Smooth muscle cell (in vitro differentiated cells): Measurements from ENCODE around the gene NEK11. TPM values are rescaled to one million over a fixed set of nuclear protein-coding genes. Genes with fewer than 3 reads are reported as not detected.

Experiments
- DNase-seq: peaks from one replicate; lab custom pipeline; 2025; ENCODE audit not compliant: unreplicated experiment; lab: John Stamatoyannopoulos, UW
- H2AFZ ChIP-seq: fragments of 200-600 bp; sonication (generic); 2 replicates; pipeline ENCODE4 v1.6.0; 2016; ENCODE audit warnings: antibody characterized with exemption, low read depth, mild to moderate bottlenecking
- H3F3A ChIP-seq: fragments of 200-600 bp; sonication (generic); 2 replicates; pipeline ENCODE4 v1.6.0; 2017; ENCODE audit warnings: antibody characterized with exemption, low read depth
- H3K27ac ChIP-seq: fragments of 200-600 bp; sonication (generic); 2 replicates; pipeline ENCODE4 v1.5.1; 2016; ENCODE audit warnings: low read depth, mild to moderate bottlenecking
- H3K27me3 ChIP-seq: fragments of 200-600 bp; sonication (generic); 2 replicates; pipeline ENCODE4 v1.6.1; 2016; ENCODE audit warnings: low read depth, mild to moderate bottlenecking
- H3K36me3 ChIP-seq: fragments of 200-600 bp; sonication (generic); 2 replicates; pipeline ENCODE4 v1.5.1; 2016; ENCODE audit warnings: low read depth
- H3K4me1 ChIP-seq: fragments of 200-600 bp; sonication (generic); 2 replicates; pipeline ENCODE4 v1.5.1; 2016; ENCODE audit warnings: low read depth
- H3K4me2 ChIP-seq: fragments of 200-600 bp; sonication (generic); 2 replicates; pipeline ENCODE4 v1.6.0; 2016; ENCODE audit warnings: mild to moderate bottlenecking
- H3K4me3 ChIP-seq: fragments of 200-600 bp; sonication (generic); 2 replicates; pipeline ENCODE4 v1.5.1; 2016; ENCODE audit warnings: mild to moderate bottlenecking
- H3K79me2 ChIP-seq: fragments of 200-600 bp; sonication (generic); 2 replicates; pipeline ENCODE4 v1.6.0; 2016; ENCODE audit warnings: low read depth, mild to moderate bottlenecking
- H3K9ac ChIP-seq: fragments of 200-600 bp; sonication (generic); 2 replicates; pipeline ENCODE4 v1.6.0; 2016; ENCODE audit warnings: low read depth
- H3K9me3 ChIP-seq: fragments of 200-600 bp; sonication (generic); replicated peaks from 2 replicates; pipeline ENCODE4 v1.5.1; 2016; ENCODE audit warnings: low read depth
- H4K20me1 ChIP-seq: fragments of 200-600 bp; sonication (generic); 2 replicates; pipeline ENCODE4 v1.6.0; 2016; ENCODE audit warnings: low read depth
- CTCF ChIP-seq: fragments of 200-600 bp; sonication (generic); IDR thresholded peaks from 2 replicates; pipeline ENCODE4 v1.5.1; 2017; ENCODE audit warnings: borderline replicate concordance, mild to moderate bottlenecking, antibody characterized with exemption; ENCODE audit not compliant: insufficient read depth, poor library complexity, severe bottlenecking
- WGBS: methylation state at CpG from one replicate; pipeline ENCODE4 v1.1.7; 2016; ENCODE audit warnings: low lambda C conversion rate; 5-methylcytosine and 5-hydroxymethylcytosine counted together
- polyA plus RNA-seq: library from polyadenylated mRNA; unstranded; fragments of >200 nt; fragmentation: Nextera tagmentation; extraction: Ambion mirVana; gene quantifications from 2 replicates; pipeline ENCODE4 v1.2.1, GENCODE V29; 2016
- total RNA-seq: library from RNA; depleted of rRNA; stranded (reverse); fragments of >200 nt; gene quantifications from 2 replicates; pipeline ENCODE4 v1.2.3, GENCODE V29; 2014

Gene NEK11
- total and polyA plus RNA-seq, 2 experiments from 2014 or later = 3.0 to 3.3 TPM

GRCh38 chr3:131260525-131260924 is 233.8 kb downstream of the NEK11 start:
- Histone ChIP-seq H3K36me3 (no peaks in the 10 kb centered on the region), H3K27me3 (no peaks in the 10 kb centered on the region), H3K9me3 (no peaks in the 10 kb centered on the region), H3K79me2 (no peaks in the 10 kb centered on the region), H3K4me2 (no peak overlapping the region), H2AFZ (no peak overlapping the region), H3K27ac (no peak overlapping the region), H4K20me1 (no peaks in the 10 kb centered on the region), H3K4me1 (no peaks in the 10 kb centered on the region), H3F3A (no peaks in the 10 kb centered on the region), H3K9ac (no peak overlapping the region), H3K4me3 (no peak overlapping the region)
- WGBS = 88% methylated on average over 3 of the region's 3 CpGs
- DNase-seq = no peak
- TF ChIP-seq CTCF = no peak

GRCh38 chr3:131261104-131261503 is 234.4 kb downstream of the NEK11 start:
- H3K36me3 ChIP-seq = no peaks in the 10 kb centered on the region
- H3K4me1 ChIP-seq = no peaks in the 10 kb centered on the region
- no peak overlapping the region for H3K4me3 ChIP-seq
- TF ChIP-seq CTCF = no peak
- no peaks in the 10 kb centered on the region for H3K9me3 ChIP-seq
- no peaks in the 10 kb centered on the region for H4K20me1 ChIP-seq
- no peaks in the 10 kb centered on the region for H3F3A ChIP-seq
- H2AFZ ChIP-seq = no peak overlapping the region
- H3K9ac ChIP-seq = no peak overlapping the region
- 97% methylated on average over 1 of the region's 1 CpG for WGBS
- no peak for DNase-seq
- no peak overlapping the region for H3K27ac ChIP-seq
- H3K27me3 ChIP-seq = no peaks in the 10 kb centered on the region
- no peaks in the 10 kb centered on the region for H3K79me2 ChIP-seq
- H3K4me2 ChIP-seq = no peak overlapping the region

GRCh38 chr3:131275556-131275955 is 248.9 kb downstream of the NEK11 start:
- no peak overlapping the region for H3K27ac ChIP-seq
- H3K4me3 ChIP-seq = no peak overlapping the region
- no peak for TF ChIP-seq CTCF
- H3F3A ChIP-seq = no peaks in the 10 kb centered on the region
- H3K4me2 ChIP-seq = no peak overlapping the region
- no peaks in the 10 kb centered on the region for H3K36me3 ChIP-seq
- H3K27me3 ChIP-seq = no peaks in the 10 kb centered on the region
- H3K4me1 ChIP-seq = no peaks in the 10 kb centered on the region
- no peak overlapping the region for H3K9ac ChIP-seq
- H3K79me2 ChIP-seq = no peaks in the 10 kb centered on the region
- DNase-seq = no peak
- H2AFZ ChIP-seq = no peak overlapping the region
- no peaks in the 10 kb centered on the region for H3K9me3 ChIP-seq
- 55% methylated on average over 1 of the region's 1 CpG for WGBS
- no peaks in the 10 kb centered on the region for H4K20me1 ChIP-seq

GRCh38 chr3:131277836-131278497 is 251.3 kb downstream of the NEK11 start:
- H3K27me3 ChIP-seq = peaks cover 15% of the 10 kb centered on the region
- no peaks in the 10 kb centered on the region for H4K20me1 ChIP-seq
- no peaks in the 10 kb centered on the region for H3F3A ChIP-seq
- no peak overlapping the region for H3K4me3 ChIP-seq
- no peak overlapping the region for H3K27ac ChIP-seq
- H3K79me2 ChIP-seq = no peaks in the 10 kb centered on the region
- no peak for TF ChIP-seq CTCF
- H3K4me1 ChIP-seq = no peaks in the 10 kb centered on the region
- H2AFZ ChIP-seq = no peak overlapping the region
- no peaks in the 10 kb centered on the region for H3K9me3 ChIP-seq
- H3K9ac ChIP-seq = no peak overlapping the region
- no peak overlapping the region for H3K4me2 ChIP-seq
- H3K36me3 ChIP-seq = no peaks in the 10 kb centered on the region
- DNase-seq = no peak
- WGBS = 96% methylated on average over 2 of the region's 2 CpGs
